OCI-LY1 (cell line): ENCODE results near the gene ENDOD1.

Experiments used
- H2AFZ ChIP-seq: fragments of 200-600 bp; sonication (generic), shearing (Covaris generic); 2 replicates; pipeline ENCODE4 v1.6.0; 2014; ENCODE audit warnings: antibody characterized with exemption, mild to moderate bottlenecking, low read length
- H3F3A ChIP-seq: fragments of 200-600 bp; sonication (generic), shearing (Covaris generic); 2 replicates; pipeline ENCODE4 v1.6.0; 2014; ENCODE audit warnings: mild to moderate bottlenecking, antibody characterized with exemption, low read length, moderate library complexity; ENCODE audit not compliant: insufficient read depth
- H3K27ac ChIP-seq: fragments of 200-600 bp; sonication (generic); 2 replicates; pipeline ENCODE4 v1.5.1; 2014; ENCODE audit warnings: low read length, mixed run types, mild to moderate bottlenecking, low read depth; ENCODE audit not compliant: poor library complexity, severe bottlenecking
- H3K27me3 ChIP-seq: fragments of 200-600 bp; sonication (generic); 2 replicates; pipeline ENCODE4 v1.6.0; 2014; ENCODE audit warnings: antibody characterized with exemption, mild to moderate bottlenecking, low read length, moderate library complexity; ENCODE audit not compliant: insufficient read depth
- H3K36me3 ChIP-seq: fragments of 200-600 bp; sonication (generic); 2 replicates; pipeline ENCODE4 v1.6.1; 2014; ENCODE audit warnings: mild to moderate bottlenecking, antibody characterized with exemption, low read length, moderate library complexity, mixed read lengths; ENCODE audit not compliant: insufficient read depth
- H3K4me1 ChIP-seq: fragments of 200-600 bp; sonication (generic); 2 replicates; pipeline ENCODE4 v1.5.1; 2014; ENCODE audit warnings: mild to moderate bottlenecking, low read length, moderate library complexity; ENCODE audit not compliant: insufficient read depth, severe bottlenecking
- H3K4me2 ChIP-seq: fragments of 200-600 bp; sonication (generic), shearing (Covaris generic); 2 replicates; pipeline ENCODE4 v1.6.1; 2014; ENCODE audit warnings: low read length
- H3K4me3 ChIP-seq: fragments of 200-600 bp; sonication (generic); 2 replicates; pipeline ENCODE4 v1.5.1; 2014; ENCODE audit warnings: low read length, low read depth, mild to moderate bottlenecking, mixed read lengths; ENCODE audit not compliant: poor library complexity, severe bottlenecking
- H3K79me2 ChIP-seq: fragments of 200-600 bp; shearing (Covaris generic); 2 replicates; pipeline ENCODE4 v1.6.1; 2016; ENCODE audit warnings: mixed run types, low read length, mixed read lengths; ENCODE audit not compliant: insufficient read depth
- H3K9ac ChIP-seq: fragments of 200-600 bp; sonication (generic), shearing (Covaris generic); 2 replicates; pipeline ENCODE4 v1.6.1; 2014; ENCODE audit warnings: mild to moderate bottlenecking, low read length, mixed read lengths
- H3K9me2 ChIP-seq: fragments of 200-600 bp; sonication (generic), shearing (Covaris generic); 2 replicates; pipeline ENCODE4 v1.6.1; 2014; ENCODE audit warnings: low read depth, mild to moderate bottlenecking, low read length, mixed read lengths
- H3K9me3 ChIP-seq: fragments of 200-600 bp; shearing (Covaris generic); 2 replicates; pipeline ENCODE4 v1.6.1; 2014; ENCODE audit warnings: low read length, mixed read lengths
- H4K20me1 ChIP-seq: fragments of 200-600 bp; sonication (generic), shearing (Covaris generic); 2 replicates; pipeline ENCODE4 v1.6.0; 2016; ENCODE audit warnings: mild to moderate bottlenecking, low read length; ENCODE audit not compliant: insufficient read depth
- EZH2 ChIP-seq: fragments of 200-600 bp; sonication (generic), shearing (Covaris generic); IDR thresholded peaks from 2 replicates; pipeline ENCODE4 v1.8.0; 2017; ENCODE audit warnings: borderline replicate concordance, mixed run types, mild to moderate bottlenecking, antibody characterized with exemption, low read length, moderate library complexity, mixed read lengths
- TF ChIP-seq, protein P1 (sequence below): fragments of 200-600 bp; sonication (generic), shearing (Covaris generic); IDR thresholded peaks from 2 replicates; pipeline ENCODE4 v1.5.1; 2017; ENCODE audit warnings: mild to moderate bottlenecking, antibody characterized with exemption, low read length, moderate library complexity, mixed read lengths

ENDOD1 gene

DNA sequence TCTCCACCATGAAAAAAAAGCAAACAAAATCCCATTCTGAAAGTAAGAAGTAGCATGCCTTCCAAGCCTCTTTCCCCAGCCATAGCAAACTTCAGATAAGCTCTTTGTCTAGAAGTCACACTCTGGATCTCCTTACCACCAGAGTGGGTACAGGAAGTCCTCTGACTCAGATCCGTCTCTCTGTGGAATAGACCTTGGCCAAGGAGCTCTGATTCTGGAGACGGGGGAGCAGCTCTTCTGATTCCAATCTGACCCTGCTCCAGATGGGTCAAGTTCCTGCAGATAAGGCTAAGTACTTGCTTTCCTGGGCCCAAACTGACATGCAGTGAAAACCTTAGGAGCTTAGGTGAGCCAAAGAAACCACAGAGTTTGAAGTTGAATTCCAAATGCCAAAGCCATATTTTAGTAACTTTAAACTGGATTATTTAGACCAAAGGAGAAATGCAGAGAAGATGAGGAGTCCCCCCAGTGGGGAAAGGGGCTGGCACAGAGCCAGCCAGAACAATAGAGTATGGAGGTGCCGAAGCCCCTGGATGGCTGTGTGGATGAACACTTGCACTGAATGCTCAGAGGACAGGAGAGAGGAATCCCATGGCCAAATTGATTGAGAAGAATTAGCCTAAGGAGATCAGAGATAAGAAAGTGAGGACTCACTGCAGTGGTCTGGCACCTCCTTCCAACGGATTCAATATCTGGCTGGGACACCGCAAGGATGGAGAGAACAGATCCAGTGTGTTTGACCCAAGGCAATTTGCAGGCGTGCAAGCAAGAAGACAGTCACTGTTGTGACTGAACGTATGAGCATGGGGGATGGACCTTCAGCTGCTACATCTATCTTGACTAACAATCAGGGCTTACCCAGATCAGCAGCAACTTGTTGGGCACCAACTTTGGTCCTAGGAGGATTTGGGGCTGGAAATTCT lies 54.9 kb downstream of the ENDOD1 start:
- TF ChIP-seq EZH2 = no peak
- TF ChIP-seq, protein P1, sequence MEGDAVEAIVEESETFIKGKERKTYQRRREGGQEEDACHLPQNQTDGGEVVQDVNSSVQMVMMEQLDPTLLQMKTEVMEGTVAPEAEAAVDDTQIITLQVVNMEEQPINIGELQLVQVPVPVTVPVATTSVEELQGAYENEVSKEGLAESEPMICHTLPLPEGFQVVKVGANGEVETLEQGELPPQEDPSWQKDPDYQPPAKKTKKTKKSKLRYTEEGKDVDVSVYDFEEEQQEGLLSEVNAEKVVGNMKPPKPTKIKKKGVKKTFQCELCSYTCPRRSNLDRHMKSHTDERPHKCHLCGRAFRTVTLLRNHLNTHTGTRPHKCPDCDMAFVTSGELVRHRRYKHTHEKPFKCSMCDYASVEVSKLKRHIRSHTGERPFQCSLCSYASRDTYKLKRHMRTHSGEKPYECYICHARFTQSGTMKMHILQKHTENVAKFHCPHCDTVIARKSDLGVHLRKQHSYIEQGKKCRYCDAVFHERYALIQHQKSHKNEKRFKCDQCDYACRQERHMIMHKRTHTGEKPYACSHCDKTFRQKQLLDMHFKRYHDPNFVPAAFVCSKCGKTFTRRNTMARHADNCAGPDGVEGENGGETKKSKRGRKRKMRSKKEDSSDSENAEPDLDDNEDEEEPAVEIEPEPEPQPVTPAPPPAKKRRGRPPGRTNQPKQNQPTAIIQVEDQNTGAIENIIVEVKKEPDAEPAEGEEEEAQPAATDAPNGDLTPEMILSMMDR = no peak
- Histone ChIP-seq H2AFZ (no peak overlapping the region), H3K36me3 (no peaks in the 10 kb centered on the region), H3K4me1 (no peaks in the 10 kb centered on the region), H3K4me2 (no peak overlapping the region), H3K4me3 (no peak overlapping the region), H3K9ac (no peak overlapping the region), H3K9me2 (no peaks in the 10 kb centered on the region), H3K79me2 (no peaks in the 10 kb centered on the region), H3K9me3 (no peaks in the 10 kb centered on the region), H3K27me3 (no peaks in the 10 kb centered on the region; the same call in 1 of the 2 replicates), H3F3A (no peaks in the 10 kb centered on the region), H3K27ac (no peak overlapping the region), H4K20me1 (no peaks in the 10 kb centered on the region)

DNA sequence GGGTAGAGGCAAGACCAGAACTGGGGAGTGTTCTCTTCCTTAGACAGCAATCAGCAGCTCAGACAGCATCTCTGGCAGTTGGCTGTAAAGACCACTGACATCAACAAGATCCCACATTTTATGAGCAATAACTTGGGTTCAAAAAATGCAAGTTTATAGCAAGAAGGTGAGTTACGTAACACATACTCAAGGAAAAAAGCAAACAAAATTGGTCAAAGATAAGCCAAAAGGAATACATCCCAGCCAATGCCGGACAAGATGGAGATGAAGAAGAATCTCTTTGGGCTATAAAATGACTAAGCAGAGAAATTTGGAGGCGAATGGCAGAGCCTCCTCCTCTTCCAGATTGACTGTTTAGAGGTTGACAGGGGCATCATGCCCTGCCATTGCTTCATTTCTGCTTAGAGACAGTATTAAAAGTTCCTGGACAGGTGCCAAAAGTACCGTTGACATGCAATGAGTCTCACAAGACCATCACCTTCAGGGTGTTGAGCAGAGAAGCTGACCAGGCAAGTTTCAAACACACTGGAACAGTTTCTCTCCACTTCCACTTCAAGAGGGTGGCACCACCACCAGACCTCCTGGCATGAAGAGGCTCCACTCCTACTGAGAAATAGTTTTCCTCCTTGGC lies 55.9 kb downstream of the ENDOD1 start:
- Histone ChIP-seq H3K4me2 (no peak overlapping the region), H3K79me2 (no peaks in the 10 kb centered on the region), H3K9ac (no peak overlapping the region), H3F3A (no peaks in the 10 kb centered on the region), H3K36me3 (no peaks in the 10 kb centered on the region), H3K27me3 (no peaks in the 10 kb centered on the region; the same call in 1 of the 2 replicates), H2AFZ (no peak overlapping the region), H3K9me2 (no peaks in the 10 kb centered on the region), H4K20me1 (no peaks in the 10 kb centered on the region), H3K4me3 (no peak overlapping the region), H3K9me3 (no peaks in the 10 kb centered on the region), H3K4me1 (peaks cover 1% of the 10 kb centered on the region), H3K27ac (no peak overlapping the region)
- TF ChIP-seq, protein P1 = no peak
- no peak for TF ChIP-seq EZH2

DNA sequence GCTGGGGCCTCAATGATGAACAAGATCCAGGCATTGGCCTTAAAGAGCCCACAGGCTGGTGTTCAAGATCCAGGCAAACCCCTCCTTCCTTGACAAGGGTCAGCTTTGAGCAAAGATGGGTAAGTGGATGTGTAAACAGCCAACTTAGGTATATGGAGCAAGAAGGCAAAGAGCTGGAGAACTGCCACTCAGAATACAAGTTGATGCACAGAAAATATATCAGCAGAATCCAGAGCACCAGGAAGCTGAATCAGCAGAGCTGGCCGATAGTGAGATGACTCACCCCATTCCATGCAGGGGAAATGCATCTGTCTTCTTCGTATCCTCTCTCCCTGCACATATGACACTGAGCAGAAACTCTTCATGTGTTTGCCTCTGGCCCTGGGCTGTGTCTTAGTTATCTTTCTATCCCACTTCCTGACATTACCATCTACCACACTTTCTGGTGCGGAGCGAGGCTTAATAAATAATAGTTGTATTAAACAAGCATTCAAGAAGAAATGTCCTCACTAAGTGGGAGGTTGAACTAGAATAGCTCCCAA lies 57.8 kb downstream of the ENDOD1 start:
- Histone ChIP-seq H3K4me2 (no peak overlapping the region), H4K20me1 (no peaks in the 10 kb centered on the region), H2AFZ (no peak overlapping the region), H3K9ac (no peak overlapping the region), H3K27me3 (no peaks in the 10 kb centered on the region; the same call in 1 of the 2 replicates), H3K9me2 (no peaks in the 10 kb centered on the region), H3K4me1 (peaks cover 10% of the 10 kb centered on the region), H3F3A (no peaks in the 10 kb centered on the region), H3K36me3 (no peaks in the 10 kb centered on the region), H3K4me3 (no peak overlapping the region), H3K9me3 (no peaks in the 10 kb centered on the region), H3K27ac (no peak overlapping the region), H3K79me2 (no peaks in the 10 kb centered on the region)
- TF ChIP-seq, protein P1 = no peak
- no peak for TF ChIP-seq EZH2
